Osteoblast (primary cell): ENCODE results near the gene MFAP2. TPM values are rescaled to one million over a fixed set of nuclear protein-coding genes. Genes with fewer than 3 reads are reported as not detected.

ENCODE experiments used
- DNase-seq: peaks from one replicate; pipeline ENCODE4 v3.0.0; 2011; ENCODE audit warnings: low spot score, mixed read lengths; ENCODE audit not compliant: insufficient read length; ENCODE audit errors: missing footprints
- H2AFZ ChIP-seq: 2 replicates; pipeline ENCODE4 v1.6.0; 2011; ENCODE audit warnings: mild to moderate bottlenecking, low read length
- H3K27ac ChIP-seq: 2 replicates; pipeline ENCODE4 v1.5.1; 2011; ENCODE audit warnings: mild to moderate bottlenecking, low read depth, low read length, moderate library complexity
- H3K27me3 ChIP-seq: 2 replicates; pipeline ENCODE4 v1.6.0; 2012; ENCODE audit warnings: mild to moderate bottlenecking, control low read depth, inconsistent platforms, low read length, moderate library complexity; ENCODE audit not compliant: insufficient read depth
- H3K36me3 ChIP-seq: 2 replicates; pipeline ENCODE4 v1.5.1; 2011; ENCODE audit warnings: mild to moderate bottlenecking, low read length, control low read depth, moderate library complexity; ENCODE audit not compliant: insufficient read depth
- H3K4me1 ChIP-seq: 2 replicates; pipeline ENCODE4 v1.5.1; 2011; ENCODE audit warnings: mild to moderate bottlenecking, low read length, control low read depth, moderate library complexity; ENCODE audit not compliant: insufficient read depth
- H3K4me2 ChIP-seq: 2 replicates; pipeline ENCODE4 v1.6.0; 2011; ENCODE audit warnings: mild to moderate bottlenecking, low read length; ENCODE audit not compliant: insufficient read depth
- H3K4me3 ChIP-seq: fragments of 200-600 bp; sonication (generic); 3 replicates; pipeline ENCODE4 v1.5.1; 2012; ENCODE audit warnings: mild to moderate bottlenecking, low read length, inconsistent platforms; ENCODE audit not compliant: insufficient read depth
- H3K79me2 ChIP-seq: 2 replicates; pipeline ENCODE4 v1.6.0; 2012; ENCODE audit warnings: mild to moderate bottlenecking, low read length, control low read depth, inconsistent platforms; ENCODE audit not compliant: insufficient read depth
- H3K9me3 ChIP-seq: 2 replicates; pipeline ENCODE4 v1.5.1; 2011; ENCODE audit warnings: low read depth, low read length, control low read depth
- H4K20me1 ChIP-seq: 2 replicates; pipeline ENCODE4 v1.6.0; 2012; ENCODE audit warnings: mild to moderate bottlenecking, low read length, control low read depth; ENCODE audit not compliant: insufficient read depth
- total RNA-seq: library from RNA; depleted of rRNA; stranded (reverse); fragments of >200 nt; gene quantifications from 2 replicates; pipeline ENCODE4 v1.2.3, GENCODE V29; 2012
- TF ChIP-seq, protein P1 (sequence below): IDR thresholded peaks from 2 replicates; pipeline ENCODE4 v1.5.1; 2011; ENCODE audit warnings: mild to moderate bottlenecking, low read depth, low read length, moderate library complexity; ENCODE audit errors: extremely low read depth

Gene MFAP2
- total RNA-seq, 1 donor: 61.2 TPM

DNA sequence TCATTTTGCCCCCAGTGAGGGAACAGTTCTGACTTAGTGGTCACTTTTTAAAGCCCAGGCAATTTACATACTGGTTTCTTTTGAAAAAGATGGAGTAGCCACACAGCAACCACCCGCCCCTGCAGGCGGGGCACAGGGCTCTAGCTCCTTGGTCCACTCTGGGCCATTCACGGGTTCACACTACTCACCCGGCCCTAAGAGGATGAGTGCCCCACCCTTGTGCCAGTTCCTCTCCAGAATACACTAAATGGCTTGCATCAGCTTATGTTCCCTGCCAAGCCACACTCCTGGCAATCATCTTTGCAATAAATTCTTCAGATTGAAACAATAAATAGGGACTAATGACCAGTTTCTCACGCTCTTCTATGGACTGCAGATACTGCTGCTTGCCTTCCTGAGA lies 47.0 kb upstream of the MFAP2 start:
- DNase-seq: no peak
- peaks cover under 1% of the 10 kb centered on the region for H4K20me1 ChIP-seq
- no peaks in the 10 kb centered on the region for H3K9me3 ChIP-seq
- TF ChIP-seq, protein P1, sequence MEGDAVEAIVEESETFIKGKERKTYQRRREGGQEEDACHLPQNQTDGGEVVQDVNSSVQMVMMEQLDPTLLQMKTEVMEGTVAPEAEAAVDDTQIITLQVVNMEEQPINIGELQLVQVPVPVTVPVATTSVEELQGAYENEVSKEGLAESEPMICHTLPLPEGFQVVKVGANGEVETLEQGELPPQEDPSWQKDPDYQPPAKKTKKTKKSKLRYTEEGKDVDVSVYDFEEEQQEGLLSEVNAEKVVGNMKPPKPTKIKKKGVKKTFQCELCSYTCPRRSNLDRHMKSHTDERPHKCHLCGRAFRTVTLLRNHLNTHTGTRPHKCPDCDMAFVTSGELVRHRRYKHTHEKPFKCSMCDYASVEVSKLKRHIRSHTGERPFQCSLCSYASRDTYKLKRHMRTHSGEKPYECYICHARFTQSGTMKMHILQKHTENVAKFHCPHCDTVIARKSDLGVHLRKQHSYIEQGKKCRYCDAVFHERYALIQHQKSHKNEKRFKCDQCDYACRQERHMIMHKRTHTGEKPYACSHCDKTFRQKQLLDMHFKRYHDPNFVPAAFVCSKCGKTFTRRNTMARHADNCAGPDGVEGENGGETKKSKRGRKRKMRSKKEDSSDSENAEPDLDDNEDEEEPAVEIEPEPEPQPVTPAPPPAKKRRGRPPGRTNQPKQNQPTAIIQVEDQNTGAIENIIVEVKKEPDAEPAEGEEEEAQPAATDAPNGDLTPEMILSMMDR: no peak
- H3K4me1 ChIP-seq: no peaks in the 10 kb centered on the region
- H3K27me3 ChIP-seq: no peaks in the 10 kb centered on the region
- H3K36me3 ChIP-seq: peaks cover 78% of the 10 kb centered on the region
- H2AFZ ChIP-seq: no peak overlapping the region
- H3K27ac ChIP-seq: no peak overlapping the region
- H3K4me3 ChIP-seq: no peak overlapping the region
- H3K79me2 ChIP-seq: peaks cover 3% of the 10 kb centered on the region
- H3K4me2 ChIP-seq: no peak overlapping the region

DNA sequence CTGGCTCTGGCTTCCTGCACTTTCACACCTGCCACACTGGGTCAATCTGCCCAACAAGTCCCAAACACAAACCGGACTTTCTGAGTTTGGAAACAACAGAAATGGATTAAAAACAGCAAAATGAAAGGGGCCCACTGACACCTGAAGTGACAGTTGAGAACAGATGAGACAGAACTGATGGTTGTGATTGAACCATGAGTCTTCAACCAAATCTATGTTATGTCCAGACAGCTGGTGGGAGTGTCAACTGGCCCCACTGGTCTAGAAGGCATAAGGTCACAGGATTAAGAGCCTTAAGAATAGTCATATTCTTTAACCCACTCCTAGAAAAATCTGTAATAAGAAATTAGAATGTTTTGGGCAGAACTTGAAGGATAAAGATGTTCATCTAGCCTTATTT lies 44.3 kb upstream of the MFAP2 start:
- no peak overlapping the region for H2AFZ ChIP-seq
- no peaks in the 10 kb centered on the region for H3K79me2 ChIP-seq
- no peak overlapping the region for H3K27ac ChIP-seq
- H3K27me3 ChIP-seq: no peaks in the 10 kb centered on the region
- H3K4me2 ChIP-seq: no peak overlapping the region
- TF ChIP-seq, protein P1: no peak
- H3K9me3 ChIP-seq: no peaks in the 10 kb centered on the region
- H3K4me3 ChIP-seq: no peak overlapping the region
- H3K36me3 ChIP-seq: peaks cover 90% of the 10 kb centered on the region
- H3K4me1 ChIP-seq: no peaks in the 10 kb centered on the region
- no peaks in the 10 kb centered on the region for H4K20me1 ChIP-seq
- no peak for DNase-seq

DNA sequence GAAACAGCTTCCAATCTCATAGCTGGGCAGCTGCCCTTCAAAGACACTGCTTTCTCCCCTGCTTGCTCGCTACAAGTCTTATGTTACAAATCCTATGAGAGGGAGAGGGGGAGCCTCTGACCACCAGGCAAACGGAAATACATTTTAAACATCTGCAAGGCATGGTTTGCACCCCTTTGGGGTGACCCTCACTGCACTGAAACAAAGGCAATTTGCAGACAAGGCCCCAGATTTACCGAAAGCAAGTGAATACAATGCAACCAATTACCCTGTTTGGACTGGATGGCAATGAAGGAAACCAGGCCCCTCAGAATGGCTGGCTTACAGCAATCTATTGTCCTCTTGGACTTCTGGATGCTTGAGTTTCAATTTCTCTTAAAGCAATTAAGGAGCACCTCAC lies 43.2 kb upstream of the MFAP2 start:
- no peak for DNase-seq
- H3K27ac ChIP-seq: no peak overlapping the region
- TF ChIP-seq, protein P1: no peak
- H3K36me3 ChIP-seq: peaks cover 94% of the 10 kb centered on the region
- H3K4me3 ChIP-seq: no peak overlapping the region
- H4K20me1 ChIP-seq: no peaks in the 10 kb centered on the region
- H3K27me3 ChIP-seq: no peaks in the 10 kb centered on the region
- no peaks in the 10 kb centered on the region for H3K4me1 ChIP-seq
- H3K79me2 ChIP-seq: no peaks in the 10 kb centered on the region
- no peak overlapping the region for H3K4me2 ChIP-seq
- H2AFZ ChIP-seq: no peak overlapping the region
- H3K9me3 ChIP-seq: no peaks in the 10 kb centered on the region

DNA sequence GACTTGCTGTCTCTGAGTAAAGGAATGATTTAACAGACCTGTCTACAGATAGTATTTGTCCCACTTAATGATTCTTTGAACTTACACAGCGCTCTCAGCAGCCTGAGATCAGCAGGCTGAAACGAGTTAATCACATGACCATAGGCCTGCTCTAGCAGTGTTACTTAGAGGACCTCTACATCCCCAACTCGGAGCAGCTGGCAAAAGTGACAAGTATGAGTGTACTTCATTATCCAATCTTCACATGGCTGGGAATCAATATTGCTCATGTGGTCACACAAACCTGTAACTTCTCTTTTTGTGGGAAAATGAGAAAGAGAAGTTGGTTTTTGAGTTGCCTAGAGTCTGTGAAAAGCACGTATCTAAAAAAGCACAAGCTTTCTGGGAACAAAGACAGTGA lies 42.7 kb upstream of the MFAP2 start:
- Histone ChIP-seq H3K36me3 (peaks cover 94% of the 10 kb centered on the region), H3K79me2 (no peaks in the 10 kb centered on the region), H3K4me1 (no peaks in the 10 kb centered on the region), H3K9me3 (no peaks in the 10 kb centered on the region), H4K20me1 (no peaks in the 10 kb centered on the region), H3K4me3 (no peak overlapping the region), H3K27ac (no peak overlapping the region), H3K27me3 (no peaks in the 10 kb centered on the region), H2AFZ (no peak overlapping the region), H3K4me2 (no peak overlapping the region)
- DNase-seq: no peak
- TF ChIP-seq, protein P1: no peak
